Body of pancreas (tissue), 4 donors: ENCODE measurements around the gene NPM3.

ENCODE experiments used
- POLR2A ChIP-seq, 3 donors: fragments of 450-650 bp; IDR thresholded peaks; one replicate each; pipeline ENCODE4 v1.6.1; 2016; ENCODE audit warnings: antibody characterized with exemption in 3 of 3, mild to moderate bottlenecking in 2 of 3
- TF ChIP-seq, protein P1 (sequence below), 7 experiments: fragments of 450-650 bp in 4 of 7; fragments of 200-600 bp in 3 of 7; sonication (generic) in 3 of 7; IDR thresholded peaks; one replicate each; pipeline ENCODE4 v1.5.1; 2016 to 2019; ENCODE audit warnings: antibody characterized with exemption in 7 of 7

DNA sequence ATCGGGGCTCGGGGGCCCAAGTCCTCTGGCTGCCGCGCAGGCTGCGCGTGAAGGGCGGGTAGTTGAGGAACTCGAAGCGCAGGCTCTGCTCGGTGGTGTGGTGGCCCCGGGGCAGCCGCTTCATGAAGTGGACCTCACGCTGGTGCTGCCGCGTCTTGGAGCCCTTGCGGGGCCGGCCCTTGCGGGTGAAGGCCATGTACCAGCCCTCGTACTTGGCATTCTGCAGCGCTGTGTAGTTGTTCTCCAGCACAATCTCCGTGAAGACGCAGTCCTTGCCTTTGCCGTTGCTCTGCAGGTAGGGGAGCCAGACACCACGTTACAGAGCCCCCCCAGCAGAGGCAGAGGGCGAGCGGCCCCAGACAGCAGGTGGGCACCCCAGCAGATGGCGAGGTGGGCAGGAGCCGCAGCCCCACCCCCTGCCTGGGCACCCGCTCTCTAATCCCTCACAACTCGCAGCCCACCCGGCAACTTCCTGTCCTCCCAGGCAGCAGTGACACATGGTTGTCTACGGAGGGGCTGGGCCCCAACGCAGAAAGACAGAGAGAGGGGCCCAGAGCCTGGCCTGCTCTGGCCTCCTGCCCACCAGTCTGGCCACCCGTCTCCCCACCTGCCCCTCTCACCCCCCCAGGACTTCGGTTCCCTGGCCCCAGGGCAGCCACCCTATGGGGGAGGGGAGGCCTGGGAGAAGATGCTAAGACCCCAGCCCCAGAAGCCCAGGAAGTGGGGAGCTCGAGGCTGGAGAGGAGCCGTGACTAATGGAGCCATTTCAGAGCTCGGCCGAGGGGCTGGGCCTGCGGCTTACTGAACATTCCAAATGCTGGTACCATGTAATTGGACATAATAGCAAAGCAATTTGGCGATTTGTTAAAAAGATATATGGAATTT, 12.7 kb downstream of the NPM3 start:
- no peak for TF ChIP-seq POLR2A (IDR thresholded peaks at IDR 0.05)
- TF ChIP-seq, protein P1, sequence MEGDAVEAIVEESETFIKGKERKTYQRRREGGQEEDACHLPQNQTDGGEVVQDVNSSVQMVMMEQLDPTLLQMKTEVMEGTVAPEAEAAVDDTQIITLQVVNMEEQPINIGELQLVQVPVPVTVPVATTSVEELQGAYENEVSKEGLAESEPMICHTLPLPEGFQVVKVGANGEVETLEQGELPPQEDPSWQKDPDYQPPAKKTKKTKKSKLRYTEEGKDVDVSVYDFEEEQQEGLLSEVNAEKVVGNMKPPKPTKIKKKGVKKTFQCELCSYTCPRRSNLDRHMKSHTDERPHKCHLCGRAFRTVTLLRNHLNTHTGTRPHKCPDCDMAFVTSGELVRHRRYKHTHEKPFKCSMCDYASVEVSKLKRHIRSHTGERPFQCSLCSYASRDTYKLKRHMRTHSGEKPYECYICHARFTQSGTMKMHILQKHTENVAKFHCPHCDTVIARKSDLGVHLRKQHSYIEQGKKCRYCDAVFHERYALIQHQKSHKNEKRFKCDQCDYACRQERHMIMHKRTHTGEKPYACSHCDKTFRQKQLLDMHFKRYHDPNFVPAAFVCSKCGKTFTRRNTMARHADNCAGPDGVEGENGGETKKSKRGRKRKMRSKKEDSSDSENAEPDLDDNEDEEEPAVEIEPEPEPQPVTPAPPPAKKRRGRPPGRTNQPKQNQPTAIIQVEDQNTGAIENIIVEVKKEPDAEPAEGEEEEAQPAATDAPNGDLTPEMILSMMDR (IDR thresholded peaks at IDR 0.05) = no peak
